Measurements from ENCODE around the gene PTPN23.

PTPN23 gene

DNA sequence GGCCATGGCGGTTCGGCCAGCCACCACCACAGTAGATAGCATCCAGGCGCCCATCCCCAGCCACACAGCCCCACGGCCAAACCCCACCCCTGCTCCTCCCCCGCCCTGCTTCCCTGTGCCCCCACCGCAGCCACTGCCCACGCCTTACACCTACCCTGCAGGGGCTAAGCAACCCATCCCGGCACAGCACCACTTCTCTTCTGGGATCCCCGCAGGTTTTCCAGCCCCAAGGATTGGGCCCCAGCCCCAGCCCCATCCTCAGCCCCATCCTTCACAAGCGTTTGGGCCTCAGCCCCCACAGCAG lies 29.5 kb downstream of the PTPN23 start:
- no peak for DNase-seq (ENCODE audit: extremely low spot score)
- ChIA-PET POLR2A (no interaction called here), CTCF (no interaction called here)
- TF ChIP-seq HDGF (IDR thresholded peaks at IDR 0.05; ENCODE audit: borderline replicate concordance) (no peak), ELF4 (IDR thresholded peaks at IDR 0.05) (no peak), SUZ12 (IDR thresholded peaks at IDR 0.05) (no peak), TARDBP (IDR thresholded peaks at IDR 0.05) (no peak)

- POLR2A ChIA-PET: no interaction called here
- TF ChIP-seq ZNF384 (IDR thresholded peaks at IDR 0.05): no peak
- TF ChIP-seq SP1 (IDR thresholded peaks at IDR 0.05): no peak
- no peak for TF ChIP-seq TARDBP (IDR thresholded peaks at IDR 0.05)
- no peak for DNase-seq (ENCODE audit: extremely low spot score)
- CTCF ChIA-PET: no interaction called here
Measured at GRCh38 chr3:47410801-47411646, 30.2 kb downstream of the PTPN23 start.

- TF ChIP-seq ELF4 (IDR thresholded peaks at IDR 0.05) (no peak), LEF1 (IDR thresholded peaks at IDR 0.05; ENCODE audit: borderline replicate concordance) (no peak), HDGF (IDR thresholded peaks at IDR 0.05; ENCODE audit: borderline replicate concordance) (no peak), NFRKB (IDR thresholded peaks at IDR 0.05) (no peak), TARDBP (IDR thresholded peaks at IDR 0.05) (no peak), CTBP1 (IDR thresholded peaks at IDR 0.05; ENCODE audit: borderline replicate concordance) (no peak), FOXM1 (IDR thresholded peaks at IDR 0.05; ENCODE audit: borderline replicate concordance) (no peak), FOXA1 (IDR thresholded peaks at IDR 0.05) (no peak), BHLHE40 (IDR thresholded peaks at IDR 0.05; ENCODE audit: borderline replicate concordance) (no peak), ARNT (IDR thresholded peaks at IDR 0.05) (no peak), L3MBTL2 (conservative IDR thresholded peaks at IDR 0.05) (no peak), ZNF384 (IDR thresholded peaks at IDR 0.05) (no peak), SUZ12 (IDR thresholded peaks at IDR 0.05) (no peak), SP1 (IDR thresholded peaks at IDR 0.05) (no peak), PKNOX1 (IDR thresholded peaks at IDR 0.05) (no peak), FOXK2 (IDR thresholded peaks at IDR 0.05) (no peak)
- no peak for DNase-seq (ENCODE audit: extremely low spot score)
- ChIA-PET POLR2A (interaction anchor here (1.0 kb wide), 1 partner anchor 9 kb away, joined by 3 read pairs; no protein-coding TSS in a partner anchor), CTCF (no interaction called here)
Measured at GRCh38 chr3:47411696-47412452, 31.1 kb downstream of the PTPN23 start.

GRCh38 chr3:47412453-47412756 lies 31.6 kb downstream of the PTPN23 start:
- ChIA-PET POLR2A (interaction anchor here (1.0 kb wide), 1 partner anchor 9 kb away, joined by 3 read pairs; no protein-coding TSS in a partner anchor), CTCF (interaction anchor here (0.9 kb wide), 1 partner anchor 34 kb away, joined by 3 read pairs; no protein-coding TSS in a partner anchor)
- DNase-seq (ENCODE audit: extremely low spot score): no peak
- no peak for TF ChIP-seq ZNF384 (IDR thresholded peaks at IDR 0.05)
- no peak for TF ChIP-seq FOXM1 (IDR thresholded peaks at IDR 0.05; ENCODE audit: borderline replicate concordance)
- TF ChIP-seq L3MBTL2 (conservative IDR thresholded peaks at IDR 0.05): no peak
- no peak for TF ChIP-seq BHLHE40 (IDR thresholded peaks at IDR 0.05; ENCODE audit: borderline replicate concordance)
- TF ChIP-seq FOXK2 (IDR thresholded peaks at IDR 0.05): no peak
- TF ChIP-seq ELF4 (IDR thresholded peaks at IDR 0.05): no peak
- no peak for TF ChIP-seq SP1 (IDR thresholded peaks at IDR 0.05)
- no peak for TF ChIP-seq CTBP1 (IDR thresholded peaks at IDR 0.05; ENCODE audit: borderline replicate concordance)
- TF ChIP-seq SUZ12 (IDR thresholded peaks at IDR 0.05): no peak
- TF ChIP-seq PKNOX1 (IDR thresholded peaks at IDR 0.05): no peak
- no peak for TF ChIP-seq LEF1 (IDR thresholded peaks at IDR 0.05; ENCODE audit: borderline replicate concordance)
- no peak for TF ChIP-seq FOXA1 (IDR thresholded peaks at IDR 0.05)
- TF ChIP-seq NFRKB (IDR thresholded peaks at IDR 0.05): no peak
- no peak for TF ChIP-seq HDGF (IDR thresholded peaks at IDR 0.05; ENCODE audit: borderline replicate concordance)
- no peak for TF ChIP-seq ARNT (IDR thresholded peaks at IDR 0.05)
- TF ChIP-seq TARDBP (IDR thresholded peaks at IDR 0.05): no peak

DNA sequence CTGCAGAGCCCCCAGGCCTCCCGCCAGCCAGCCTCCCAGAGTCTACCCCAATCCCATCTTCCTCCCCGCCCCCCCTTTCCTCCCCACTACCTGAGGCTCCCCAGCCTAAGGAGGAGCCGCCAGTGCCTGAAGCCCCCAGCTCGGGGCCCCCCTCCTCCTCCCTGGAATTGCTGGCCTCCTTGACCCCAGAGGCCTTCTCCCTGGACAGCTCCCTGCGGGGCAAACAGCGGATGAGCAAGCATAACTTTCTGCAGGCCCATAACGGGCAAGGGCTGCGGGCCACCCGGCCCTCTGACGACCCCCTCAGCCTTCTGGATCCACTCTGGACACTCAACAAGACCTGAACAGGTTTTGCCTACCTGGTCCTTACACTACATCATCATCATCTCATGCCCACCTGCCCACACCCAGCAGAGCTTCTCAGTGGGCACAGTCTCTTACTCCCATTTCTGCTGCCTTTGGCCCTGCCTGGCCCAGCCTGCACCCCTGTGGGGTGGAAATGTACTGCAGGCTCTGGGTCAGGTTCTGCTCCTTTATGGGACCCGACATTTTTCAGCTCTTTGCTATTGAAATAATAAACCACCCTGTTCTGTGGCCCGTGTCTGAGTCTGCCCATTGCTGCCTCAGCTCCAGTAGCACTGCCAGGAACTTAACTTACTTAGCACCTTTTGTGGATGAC lies 32.2 kb downstream of the PTPN23 start:
- TF ChIP-seq L3MBTL2 (conservative IDR thresholded peaks at IDR 0.05) (no peak), SP1 (IDR thresholded peaks at IDR 0.05) (no peak), HDGF (IDR thresholded peaks at IDR 0.05; ENCODE audit: borderline replicate concordance) (no peak), ZNF384 (IDR thresholded peaks at IDR 0.05) (no peak), ELF4 (IDR thresholded peaks at IDR 0.05) (no peak)
- CTCF ChIA-PET: interaction anchor here (0.9 kb wide), 1 partner anchor 35 kb away, joined by 3 read pairs; no protein-coding TSS in a partner anchor
- no peak for DNase-seq (ENCODE audit: extremely low spot score)
- POLR2A ChIA-PET: interaction anchor here (1.0 to 1.2 kb wide), 2 partner anchors 8 to 33 kb away, joined by 3 to 5 read pairs; partner anchors contain the start of gene PTPN23

GRCh38 chr3:47413751-47414150 lies 32.9 kb downstream of the PTPN23 start:
- no peak for DNase-seq (ENCODE audit: extremely low spot score)
- TF ChIP-seq SP1 (IDR thresholded peaks at IDR 0.05) (no peak), CTBP1 (IDR thresholded peaks at IDR 0.05; ENCODE audit: borderline replicate concordance) (no peak), FOXA1 (IDR thresholded peaks at IDR 0.05) (no peak), PKNOX1 (IDR thresholded peaks at IDR 0.05) (no peak), ARNT (IDR thresholded peaks at IDR 0.05) (no peak), LEF1 (IDR thresholded peaks at IDR 0.05; ENCODE audit: borderline replicate concordance) (no peak), BHLHE40 (IDR thresholded peaks at IDR 0.05; ENCODE audit: borderline replicate concordance) (no peak), ZNF384 (IDR thresholded peaks at IDR 0.05) (no peak)
- CTCF ChIA-PET: no interaction called here
- POLR2A ChIA-PET: interaction anchor here (1.2 kb wide), 1 partner anchor 33 kb away, joined by 5 read pairs; the partner anchor contains the start of gene PTPN23
